NB4 (cell line): ENCODE results near the gene PPP2R5D.

Source experiments
- POLR2A ChIP-seq: IDR thresholded peaks from 2 replicates; pipeline ENCODE4 v1.6.1; 2011; ENCODE audit warnings: mild to moderate bottlenecking; ENCODE audit not compliant: insufficient read length; ENCODE audit errors: extremely low read depth
- TF ChIP-seq, protein P1 (sequence below): IDR thresholded peaks from one replicate; pipeline ENCODE4 v1.5.1; 2012; ENCODE audit warnings: low read depth, low read length

DNA sequence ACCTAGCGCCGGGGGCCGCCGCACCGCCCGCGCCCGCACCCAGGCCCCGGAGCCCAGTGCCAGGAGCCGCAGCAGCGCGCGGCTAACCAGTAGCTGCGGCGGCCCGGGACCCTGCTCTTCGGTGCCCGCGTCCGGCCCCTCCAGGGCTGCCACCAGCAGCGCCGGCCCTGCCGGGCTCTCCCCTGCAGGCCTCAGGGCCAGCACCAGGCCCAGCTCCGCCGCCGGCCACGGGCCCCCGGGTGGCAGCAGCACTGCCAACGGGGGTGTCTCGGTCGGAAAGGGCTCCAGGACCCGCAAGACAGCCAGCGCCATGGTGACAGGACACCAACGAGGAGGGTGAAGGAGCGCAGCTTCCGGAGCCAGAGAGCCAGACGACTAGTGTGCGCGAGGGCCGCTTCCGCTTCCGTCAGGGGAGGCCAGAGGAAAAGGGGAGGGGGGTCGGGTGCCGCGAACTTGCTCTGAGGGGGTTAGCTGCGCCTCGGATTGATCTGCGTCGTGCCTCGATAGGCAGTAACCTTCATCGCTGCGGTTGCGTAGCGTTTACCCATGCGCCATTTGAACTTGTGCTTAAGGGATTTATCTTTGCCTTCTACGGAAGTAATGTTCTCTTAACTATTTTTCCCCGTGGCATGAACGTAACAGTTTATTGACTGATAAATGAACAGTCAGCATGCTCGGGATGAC lies 5.4 kb upstream of the PPP2R5D start, which contains the start of gene PEX6:
- TF ChIP-seq, protein P1, sequence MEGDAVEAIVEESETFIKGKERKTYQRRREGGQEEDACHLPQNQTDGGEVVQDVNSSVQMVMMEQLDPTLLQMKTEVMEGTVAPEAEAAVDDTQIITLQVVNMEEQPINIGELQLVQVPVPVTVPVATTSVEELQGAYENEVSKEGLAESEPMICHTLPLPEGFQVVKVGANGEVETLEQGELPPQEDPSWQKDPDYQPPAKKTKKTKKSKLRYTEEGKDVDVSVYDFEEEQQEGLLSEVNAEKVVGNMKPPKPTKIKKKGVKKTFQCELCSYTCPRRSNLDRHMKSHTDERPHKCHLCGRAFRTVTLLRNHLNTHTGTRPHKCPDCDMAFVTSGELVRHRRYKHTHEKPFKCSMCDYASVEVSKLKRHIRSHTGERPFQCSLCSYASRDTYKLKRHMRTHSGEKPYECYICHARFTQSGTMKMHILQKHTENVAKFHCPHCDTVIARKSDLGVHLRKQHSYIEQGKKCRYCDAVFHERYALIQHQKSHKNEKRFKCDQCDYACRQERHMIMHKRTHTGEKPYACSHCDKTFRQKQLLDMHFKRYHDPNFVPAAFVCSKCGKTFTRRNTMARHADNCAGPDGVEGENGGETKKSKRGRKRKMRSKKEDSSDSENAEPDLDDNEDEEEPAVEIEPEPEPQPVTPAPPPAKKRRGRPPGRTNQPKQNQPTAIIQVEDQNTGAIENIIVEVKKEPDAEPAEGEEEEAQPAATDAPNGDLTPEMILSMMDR: no peak
- TF ChIP-seq POLR2A: peak; percentile 95
